DND-41 (cell line): ENCODE data around the gene HOXA5.
A peak's percentile ranks its signal among the peaks of the same experiment; 100 is the strongest.

Experiments used
- ATAC-seq: fragments of 200-7000 bp; cut with Tn5 transposase; 3 replicates; pipeline ENCODE4 v1.9.1; 2021; ENCODE audit warnings: low read depth; ENCODE audit not compliant: insufficient read depth
- DNase-seq: peaks from one replicate; pipeline ENCODE4 v3.0.0-alpha.2; 2020
- H2AFZ ChIP-seq: 2 replicates; pipeline ENCODE4 v1.6.0; 2012; ENCODE audit warnings: low read depth, low read length
- H3K27ac ChIP-seq: 2 replicates; pipeline ENCODE4 v1.5.1; 2012; ENCODE audit warnings: low read length, inconsistent platforms
- H3K27me3 ChIP-seq: fragments of 200-600 bp; sonication (generic); 2 replicates; pipeline ENCODE4 v1.6.0; 2012; ENCODE audit warnings: low read length, mild to moderate bottlenecking, inconsistent platforms; ENCODE audit not compliant: insufficient read depth, poor library complexity
- H3K36me3 ChIP-seq: 2 replicates; pipeline ENCODE4 v1.5.1; 2012; ENCODE audit warnings: low read length, inconsistent platforms; ENCODE audit not compliant: insufficient read depth
- H3K4me1 ChIP-seq: 2 replicates; pipeline ENCODE4 v1.5.1; 2012; ENCODE audit warnings: mild to moderate bottlenecking, low read length; ENCODE audit not compliant: insufficient read depth
- H3K4me2 ChIP-seq: 2 replicates; pipeline ENCODE4 v1.6.0; 2012; ENCODE audit warnings: mild to moderate bottlenecking, moderate library complexity, low read length, inconsistent platforms; ENCODE audit not compliant: insufficient read depth
- H3K4me3 ChIP-seq, 2 experiments: fragments of 200-600 bp in 1 of 2; shearing (Covaris generic) in 1 of 2; 2 replicates each; pipeline ENCODE4 v1.5.1; 2012 to 2016; ENCODE audit warnings: inconsistent platforms in 2 of 2, low read length in 2 of 2, mild to moderate bottlenecking in 2 of 2, low read depth in 1 of 2, moderate library complexity in 1 of 2
- H3K79me2 ChIP-seq: 2 replicates; pipeline ENCODE4 v1.6.0; 2012; ENCODE audit warnings: low read length, inconsistent platforms; ENCODE audit not compliant: insufficient read depth
- H3K9ac ChIP-seq: 2 replicates; pipeline ENCODE4 v1.6.0; 2012; ENCODE audit warnings: low read depth, mild to moderate bottlenecking, inconsistent platforms, low read length, moderate library complexity
- H3K9me3 ChIP-seq: 2 replicates; pipeline ENCODE4 v1.5.1; 2012; ENCODE audit warnings: low read length, moderate library complexity, mild to moderate bottlenecking, inconsistent platforms; ENCODE audit not compliant: insufficient read depth, severe bottlenecking
- H4K20me1 ChIP-seq: 2 replicates; pipeline ENCODE4 v1.6.0; 2012; ENCODE audit warnings: low read length; ENCODE audit not compliant: insufficient read depth
- CTCF ChIP-seq: IDR thresholded peaks from 2 replicates; pipeline ENCODE4 v1.5.1; 2012; ENCODE audit warnings: borderline replicate concordance, low read length, moderate library complexity, mild to moderate bottlenecking; ENCODE audit not compliant: poor library complexity, severe bottlenecking; ENCODE audit errors: extremely low read depth
- EZH2 ChIP-seq: IDR thresholded peaks from 3 replicates; pipeline ENCODE4 v1.6.1; 2012; ENCODE audit warnings: borderline replicate concordance, low read depth, mild to moderate bottlenecking, moderate library complexity, low read length, inconsistent platforms; ENCODE audit not compliant: severe bottlenecking

The HOXA5 gene

GRCh38 chr7:27143023-27143949, at the start of gene HOXA5:
Gene HOXA5, minus strand, starts transcription at chr7:27143681. Its CDS starts 74 bp downstream, at chr7:27143607.
- no peak within 1 kb of the TSS for H2AFZ ChIP-seq
- no peaks in the 10 kb centered on the region for H3K27me3 ChIP-seq
- no peak within 1 kb of the TSS for H3K9ac ChIP-seq
- H3K27ac ChIP-seq: no peak within 1 kb of the TSS
- H3K36me3 ChIP-seq: peaks cover 13% of the 10 kb centered on the region
- no peak for DNase-seq
- TF ChIP-seq EZH2: no peak
- peak; percentile 10 for TF ChIP-seq CTCF
- no peaks in the 10 kb centered on the region for H4K20me1 ChIP-seq
- H3K9me3 ChIP-seq: no peaks in the 10 kb centered on the region
- no peak within 1 kb of the TSS for H3K4me3 ChIP-seq
- peaks cover 2% of the 10 kb centered on the region for H3K4me1 ChIP-seq
- peaks cover 3% of the 10 kb centered on the region for H3K79me2 ChIP-seq
- no peak within 1 kb of the TSS for H3K4me2 ChIP-seq
- ATAC-seq: no peak

GRCh38 chr7:27192546-27193334, 49.3 kb upstream of the HOXA5 start:
- H3K79me2 ChIP-seq: no peaks in the 10 kb centered on the region
- H3K9me3 ChIP-seq: no peaks in the 10 kb centered on the region
- H3K4me3 ChIP-seq: no peak overlapping the region
- no peak overlapping the region for H3K27ac ChIP-seq
- H3K9ac ChIP-seq: no peak overlapping the region
- TF ChIP-seq CTCF: no peak
- TF ChIP-seq EZH2: no peak
- peaks cover 12% of the 10 kb centered on the region for H3K27me3 ChIP-seq
- DNase-seq (no peak), ATAC-seq (no peak)
- peaks cover 21% of the 10 kb centered on the region for H3K4me1 ChIP-seq
- no peak overlapping the region for H2AFZ ChIP-seq
- H3K36me3 ChIP-seq: no peaks in the 10 kb centered on the region
- no peaks in the 10 kb centered on the region for H4K20me1 ChIP-seq
- H3K4me2 ChIP-seq: no peak overlapping the region

- Histone ChIP-seq H3K4me1 (peaks cover 22% of the 10 kb centered on the region), H3K79me2 (no peaks in the 10 kb centered on the region), H3K4me2 (no peak overlapping the region), H3K27me3 (peaks cover 10% of the 10 kb centered on the region), H3K9ac (no peak overlapping the region), H2AFZ (no peak overlapping the region), H3K9me3 (no peaks in the 10 kb centered on the region), H3K4me3 (no peak overlapping the region), H4K20me1 (no peaks in the 10 kb centered on the region), H3K27ac (no peak overlapping the region), H3K36me3 (no peaks in the 10 kb centered on the region)
- ATAC-seq: no peak
- TF ChIP-seq EZH2 (no peak), CTCF (no peak)
- DNase-seq: no peak
These were observed 48.5 kb upstream of the HOXA5 start for GRCh38 chr7:27191833-27192545.
